DND-41 (cell line): Measurements from ENCODE around the gene PAK4.
A peak's percentile ranks its signal among the peaks of the same experiment; 100 is the strongest.

ENCODE experiments used
- ATAC-seq: fragments of 200-7000 bp; cut with Tn5 transposase; 3 replicates; pipeline ENCODE4 v1.9.1; 2021; ENCODE audit warnings: low read depth; ENCODE audit not compliant: insufficient read depth
- DNase-seq: peaks from one replicate; pipeline ENCODE4 v3.0.0-alpha.2; 2020
- H2AFZ ChIP-seq: 2 replicates; pipeline ENCODE4 v1.6.0; 2012; ENCODE audit warnings: low read depth, low read length
- H3K27ac ChIP-seq: 2 replicates; pipeline ENCODE4 v1.5.1; 2012; ENCODE audit warnings: low read length, inconsistent platforms
- H3K27me3 ChIP-seq: fragments of 200-600 bp; sonication (generic); 2 replicates; pipeline ENCODE4 v1.6.0; 2012; ENCODE audit warnings: low read length, mild to moderate bottlenecking, inconsistent platforms; ENCODE audit not compliant: insufficient read depth, poor library complexity
- H3K36me3 ChIP-seq: 2 replicates; pipeline ENCODE4 v1.5.1; 2012; ENCODE audit warnings: low read length, inconsistent platforms; ENCODE audit not compliant: insufficient read depth
- H3K4me1 ChIP-seq: 2 replicates; pipeline ENCODE4 v1.5.1; 2012; ENCODE audit warnings: mild to moderate bottlenecking, low read length; ENCODE audit not compliant: insufficient read depth
- H3K4me2 ChIP-seq: 2 replicates; pipeline ENCODE4 v1.6.0; 2012; ENCODE audit warnings: mild to moderate bottlenecking, moderate library complexity, low read length, inconsistent platforms; ENCODE audit not compliant: insufficient read depth
- H3K4me3 ChIP-seq, 2 experiments: fragments of 200-600 bp in 1 of 2; shearing (Covaris generic) in 1 of 2; 2 replicates each; pipeline ENCODE4 v1.5.1; 2012 to 2016; ENCODE audit warnings: inconsistent platforms in 2 of 2, low read length in 2 of 2, mild to moderate bottlenecking in 2 of 2, low read depth in 1 of 2, moderate library complexity in 1 of 2
- H3K79me2 ChIP-seq: 2 replicates; pipeline ENCODE4 v1.6.0; 2012; ENCODE audit warnings: low read length, inconsistent platforms; ENCODE audit not compliant: insufficient read depth
- H3K9ac ChIP-seq: 2 replicates; pipeline ENCODE4 v1.6.0; 2012; ENCODE audit warnings: low read depth, mild to moderate bottlenecking, inconsistent platforms, low read length, moderate library complexity
- H3K9me3 ChIP-seq: 2 replicates; pipeline ENCODE4 v1.5.1; 2012; ENCODE audit warnings: low read length, moderate library complexity, mild to moderate bottlenecking, inconsistent platforms; ENCODE audit not compliant: insufficient read depth, severe bottlenecking
- H4K20me1 ChIP-seq: 2 replicates; pipeline ENCODE4 v1.6.0; 2012; ENCODE audit warnings: low read length; ENCODE audit not compliant: insufficient read depth
- EZH2 ChIP-seq: IDR thresholded peaks from 3 replicates; pipeline ENCODE4 v1.6.1; 2012; ENCODE audit warnings: borderline replicate concordance, low read depth, mild to moderate bottlenecking, moderate library complexity, low read length, inconsistent platforms; ENCODE audit not compliant: severe bottlenecking
- TF ChIP-seq, protein P1 (sequence below): IDR thresholded peaks from 2 replicates; pipeline ENCODE4 v1.5.1; 2012; ENCODE audit warnings: borderline replicate concordance, low read length, moderate library complexity, mild to moderate bottlenecking; ENCODE audit not compliant: poor library complexity, severe bottlenecking; ENCODE audit errors: extremely low read depth

Gene PAK4

DNA sequence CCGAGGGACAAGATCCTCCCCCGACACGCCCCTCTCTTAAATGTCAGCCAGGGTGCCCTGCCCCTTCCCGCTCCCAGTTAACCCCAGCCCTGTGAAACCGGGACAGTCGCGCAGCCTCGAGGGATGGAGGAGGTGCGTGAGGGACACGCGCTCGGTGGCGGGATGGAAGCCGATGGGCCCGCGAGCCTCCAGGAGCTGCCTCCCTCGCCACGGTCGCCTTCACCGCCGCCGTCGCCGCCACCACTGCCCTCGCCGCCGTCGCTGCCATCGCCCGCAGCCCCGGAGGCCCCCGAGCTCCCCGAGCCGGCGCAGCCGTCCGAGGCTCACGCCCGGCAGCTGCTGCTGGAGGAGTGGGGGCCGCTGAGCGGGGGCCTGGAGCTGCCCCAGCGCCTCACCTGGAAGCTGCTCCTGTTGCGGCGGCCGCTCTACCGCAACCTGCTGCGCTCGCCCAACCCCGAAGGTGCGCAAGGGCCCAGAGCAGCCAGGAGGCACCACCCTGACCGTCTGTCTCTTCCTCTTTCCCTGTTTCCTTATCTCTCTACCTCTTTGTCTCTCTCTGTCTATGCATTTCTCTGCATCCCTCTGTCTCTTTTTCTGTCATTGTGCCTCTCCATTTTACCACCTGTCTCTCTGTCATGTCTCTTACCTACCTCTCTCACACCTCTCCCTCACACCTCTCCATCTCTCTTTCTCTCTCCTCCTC is 71.4 kb downstream of the PAK4 start, which contains the start of gene NCCRP1:
Gene NCCRP1, plus strand, starts transcription at position 105 of the 703 bp plus-strand sequence. Its CDS starts 19 bp downstream, at position 124.
- Histone ChIP-seq H3K79me2 (no peaks in the 10 kb centered on the region), H3K4me3 (no peak within 1 kb of the TSS), H3K27me3 (no peaks in the 10 kb centered on the region), H2AFZ (no peak within 1 kb of the TSS), H3K27ac (no peak within 1 kb of the TSS), H3K9ac (no peak within 1 kb of the TSS), H3K4me1 (no peaks in the 10 kb centered on the region), H4K20me1 (0 out of 2 replicates have a peak, but pooled peaks cover 2% of the 10 kb centered on the region), H3K36me3 (no peaks in the 10 kb centered on the region), H3K9me3 (no peaks in the 10 kb centered on the region), H3K4me2 (no peak within 1 kb of the TSS)
- ATAC-seq: no peak
- DNase-seq: no peak
- TF ChIP-seq EZH2: no peak
- TF ChIP-seq, protein P1, sequence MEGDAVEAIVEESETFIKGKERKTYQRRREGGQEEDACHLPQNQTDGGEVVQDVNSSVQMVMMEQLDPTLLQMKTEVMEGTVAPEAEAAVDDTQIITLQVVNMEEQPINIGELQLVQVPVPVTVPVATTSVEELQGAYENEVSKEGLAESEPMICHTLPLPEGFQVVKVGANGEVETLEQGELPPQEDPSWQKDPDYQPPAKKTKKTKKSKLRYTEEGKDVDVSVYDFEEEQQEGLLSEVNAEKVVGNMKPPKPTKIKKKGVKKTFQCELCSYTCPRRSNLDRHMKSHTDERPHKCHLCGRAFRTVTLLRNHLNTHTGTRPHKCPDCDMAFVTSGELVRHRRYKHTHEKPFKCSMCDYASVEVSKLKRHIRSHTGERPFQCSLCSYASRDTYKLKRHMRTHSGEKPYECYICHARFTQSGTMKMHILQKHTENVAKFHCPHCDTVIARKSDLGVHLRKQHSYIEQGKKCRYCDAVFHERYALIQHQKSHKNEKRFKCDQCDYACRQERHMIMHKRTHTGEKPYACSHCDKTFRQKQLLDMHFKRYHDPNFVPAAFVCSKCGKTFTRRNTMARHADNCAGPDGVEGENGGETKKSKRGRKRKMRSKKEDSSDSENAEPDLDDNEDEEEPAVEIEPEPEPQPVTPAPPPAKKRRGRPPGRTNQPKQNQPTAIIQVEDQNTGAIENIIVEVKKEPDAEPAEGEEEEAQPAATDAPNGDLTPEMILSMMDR: no peak

DNA sequence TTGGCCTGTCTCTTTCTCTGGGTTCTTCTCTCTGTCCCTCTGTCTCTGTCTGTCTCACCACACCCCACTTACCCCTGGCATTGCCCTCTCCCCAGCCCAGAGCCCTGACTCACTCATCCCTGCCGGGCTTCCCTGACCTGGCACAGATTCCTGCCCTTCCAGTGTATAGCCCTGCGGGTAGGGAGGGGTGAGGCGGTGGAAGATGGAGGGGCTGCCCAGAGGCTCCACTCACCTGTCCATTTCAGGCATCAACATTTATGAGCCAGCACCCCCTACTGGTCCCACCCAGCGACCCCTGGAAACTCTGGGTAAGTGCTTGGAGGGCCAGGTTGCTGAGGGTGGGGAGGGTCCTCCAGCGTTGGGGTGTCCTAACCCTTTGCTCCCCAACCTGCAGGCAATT is 72.2 kb downstream of the PAK4 start:
- TF ChIP-seq, protein P1: peak; percentile 29
- no peak for TF ChIP-seq EZH2
- DNase-seq (no peak), ATAC-seq (no peak)
- no peak overlapping the region for H2AFZ ChIP-seq
- H3K27me3 ChIP-seq: no peaks in the 10 kb centered on the region
- H3K4me1 ChIP-seq: no peaks in the 10 kb centered on the region
- no peaks in the 10 kb centered on the region for H3K36me3 ChIP-seq
- H3K9ac ChIP-seq: no peak overlapping the region
- no peak overlapping the region for H3K4me3 ChIP-seq
- H3K79me2 ChIP-seq: no peaks in the 10 kb centered on the region
- no peak overlapping the region for H3K27ac ChIP-seq
- H4K20me1 ChIP-seq: 0 out of 2 replicates have a peak, but pooled peaks cover 2% of the 10 kb centered on the region
- H3K9me3 ChIP-seq: no peaks in the 10 kb centered on the region
- no peak overlapping the region for H3K4me2 ChIP-seq

DNA sequence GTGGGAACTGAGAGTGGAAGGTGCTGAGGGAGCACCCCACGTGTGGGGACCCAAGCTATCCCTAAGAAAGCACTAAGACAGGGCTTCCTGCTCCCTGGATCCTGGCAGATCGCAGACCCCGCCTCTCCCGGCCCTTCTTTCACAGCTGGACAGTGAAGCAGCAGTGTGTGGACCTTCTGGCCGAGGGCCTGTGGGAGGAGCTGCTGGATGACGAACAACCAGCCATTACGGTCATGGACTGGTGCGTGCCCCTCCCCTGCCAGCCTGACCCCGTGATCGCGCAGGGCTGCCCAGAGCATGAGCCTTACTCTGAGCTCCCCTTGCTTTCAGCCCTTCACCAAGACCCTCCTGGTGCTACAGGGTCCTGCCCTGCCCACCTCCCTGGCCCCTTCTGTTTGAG is 73.4 kb downstream of the PAK4 start:
- Histone ChIP-seq H3K79me2 (no peaks in the 10 kb centered on the region), H3K27me3 (no peaks in the 10 kb centered on the region), H4K20me1 (no peaks in the 10 kb centered on the region), H3K36me3 (no peaks in the 10 kb centered on the region), H3K9ac (no peak overlapping the region), H3K27ac (no peak overlapping the region), H3K4me3 (no peak overlapping the region), H3K9me3 (no peaks in the 10 kb centered on the region), H3K4me1 (no peaks in the 10 kb centered on the region), H2AFZ (no peak overlapping the region), H3K4me2 (no peak overlapping the region)
- no peak for ATAC-seq
- TF ChIP-seq, protein P1: no peak
- no peak for TF ChIP-seq EZH2
- DNase-seq: no peak
